OCI-LY7 (cell line): ENCODE measurements around the gene LSM4. TPM values are rescaled to one million over a fixed set of nuclear protein-coding genes. Genes with fewer than 3 reads are reported as not detected.
"Not testable (repeated sequence)": the region's sequence is repeated elsewhere in the genome, so short reads cannot be mapped to it uniquely, and the experiment has no call there.

Source experiments
- BruUV-seq: library from RNA; stranded (reverse); fragments of 400-500 nt; replicated peaks from 2 replicates; lab custom pipeline; 2021; lab: Mats Ljungman, UMichigan
- CTCF ChIA-PET: fragments of 300-600 bp; sonication (Branson Sonifier 250); formaldehyde crosslinking; loops from one replicate; lab custom pipeline; 2022; ENCODE audit warnings: antibody characterized with exemption; ENCODE audit not compliant: unreplicated experiment; lab: Charles Lee
- POLR2A ChIA-PET: fragments of 300-600 bp; sonication (Branson Sonifier 250); formaldehyde crosslinking; loops from one replicate; lab custom pipeline; 2022; ENCODE audit warnings: antibody characterized with exemption; lab: Charles Lee
- DNase-seq: peaks from one replicate; pipeline ENCODE4 v3.0.0-alpha.2; 2015; ENCODE audit warnings: low spot score
- H2AFZ ChIP-seq: fragments of 200-600 bp; sonication (generic), shearing (Covaris generic); 2 replicates; pipeline ENCODE4 v1.6.1; 2014; ENCODE audit warnings: mild to moderate bottlenecking, antibody characterized with exemption, low read length, moderate library complexity
- H3K27ac ChIP-seq: fragments of 200-600 bp; sonication (generic); 2 replicates; pipeline ENCODE4 v1.5.1; 2014; ENCODE audit warnings: mixed run types, low read depth, mild to moderate bottlenecking, moderate library complexity, low read length, inconsistent platforms; ENCODE audit not compliant: poor library complexity, severe bottlenecking
- H3K36me3 ChIP-seq: fragments of 200-600 bp; sonication (generic); 2 replicates; pipeline ENCODE4 v1.6.1; 2014; ENCODE audit warnings: mild to moderate bottlenecking, antibody characterized with exemption, low read length, moderate library complexity, mixed read lengths; ENCODE audit not compliant: insufficient read depth
- H3K4me1 ChIP-seq: fragments of 200-600 bp; sonication (generic); 2 replicates; pipeline ENCODE4 v1.5.1; 2014; ENCODE audit warnings: mild to moderate bottlenecking, low read length; ENCODE audit not compliant: insufficient read depth, poor library complexity, severe bottlenecking
- H3K4me2 ChIP-seq: fragments of 200-600 bp; sonication (generic); 2 replicates; pipeline ENCODE4 v1.6.1; 2014; ENCODE audit warnings: mild to moderate bottlenecking, low read length
- H3K4me3 ChIP-seq: fragments of 200-600 bp; sonication (generic); 2 replicates; pipeline ENCODE4 v1.5.1; 2014; ENCODE audit warnings: mild to moderate bottlenecking, low read depth, low read length; ENCODE audit not compliant: poor library complexity, severe bottlenecking
- H3K79me2 ChIP-seq: fragments of 200-600 bp; sonication (generic); 2 replicates; pipeline ENCODE4 v1.6.1; 2016; ENCODE audit warnings: low read depth, mild to moderate bottlenecking, low read length, moderate library complexity, mixed read lengths; ENCODE audit not compliant: insufficient read depth
- H3K9me2 ChIP-seq: fragments of 200-600 bp; sonication (generic); 2 replicates; pipeline ENCODE4 v1.6.1; 2016; ENCODE audit warnings: mild to moderate bottlenecking, low read length, mixed read lengths; ENCODE audit not compliant: insufficient read depth
- H3K9me3 ChIP-seq: fragments of 200-600 bp; sonication (generic); 2 replicates; pipeline ENCODE4 v1.6.1; 2014; ENCODE audit warnings: mild to moderate bottlenecking, mixed run types, low read length, mixed read lengths
- H4K20me1 ChIP-seq: fragments of 200-600 bp; sonication (generic); 2 replicates; pipeline ENCODE4 v1.6.1; 2014; ENCODE audit warnings: mild to moderate bottlenecking, antibody characterized with exemption, low read length, moderate library complexity, mixed read lengths; ENCODE audit not compliant: insufficient read depth
- EZH2phosphoT487 ChIP-seq: fragments of 200-600 bp; sonication (generic); IDR thresholded peaks from 2 replicates; pipeline ENCODE4 v1.6.1; 2018; ENCODE audit warnings: low read depth, borderline replicate concordance, mild to moderate bottlenecking, mixed run types, antibody characterized with exemption, low read length, moderate library complexity, mixed read lengths
- intact Hi-C: fragments of 100-400 bp; cut with micrococcal nuclease; formaldehyde crosslinking; loops from one replicate; pipeline ENCODE4 v1.10.0; 2022; ENCODE audit not compliant: unreplicated experiment
- total RNA-seq, 2 experiments: library from RNA; depleted of rRNA in 1 of 2; stranded (reverse); fragments of >200 nt in 1 of 2; shearing (Covaris generic) in 1 of 2; gene quantifications; 2 replicates each; pipeline ENCODE4 v1.2.3, GENCODE V29; 2014 to 2022
- TF ChIP-seq, protein P1 (sequence below): fragments of 200-600 bp; sonication (generic); conservative IDR thresholded peaks from 2 replicates; pipeline ENCODE4 v1.5.1; 2014; ENCODE audit warnings: mild to moderate bottlenecking, antibody characterized with exemption, low read length, moderate library complexity, mixed read lengths

The LSM4 gene
- total RNA-seq, 2 experiments from 2014 or later, result 232 to 451 TPM

DNA sequence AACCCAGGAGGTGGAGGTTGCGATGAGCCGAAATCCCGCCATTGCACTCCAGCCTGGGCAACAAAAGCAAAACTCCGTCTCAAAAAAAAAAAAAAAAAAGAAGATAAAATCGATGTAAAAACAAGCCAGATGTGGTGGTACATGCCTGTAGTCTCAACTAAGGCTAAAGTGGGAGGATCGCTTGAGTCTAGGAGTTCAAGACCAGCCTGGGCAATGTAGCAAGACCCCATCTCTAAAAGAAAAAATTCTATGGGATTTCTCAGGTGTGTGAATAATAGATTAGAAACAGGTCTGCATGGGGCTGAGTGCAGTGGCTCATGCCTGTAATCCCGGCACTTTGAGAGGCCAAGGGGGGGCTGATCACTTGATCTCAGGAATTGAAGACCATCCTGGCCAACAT lies 28.7 kb upstream of the LSM4 start:
- Histone ChIP-seq H3K4me2 (no peak overlapping the region), H3K4me3 (no peak overlapping the region), H3K79me2 (no peaks in the 10 kb centered on the region), H3K9me3 (no peaks in the 10 kb centered on the region), H2AFZ (no peak overlapping the region), H3K27ac (no peak overlapping the region), H3K36me3 (peaks cover 15% of the 10 kb centered on the region), H4K20me1 (no peaks in the 10 kb centered on the region), H3K4me1 (no peaks in the 10 kb centered on the region), H3K9me2 (no peaks in the 10 kb centered on the region)
- CTCF ChIA-PET, result no interaction called here
- intact Hi-C loops, result no loop called here
- BruUV-seq, result no TSS peak
- TF ChIP-seq, protein P1, sequence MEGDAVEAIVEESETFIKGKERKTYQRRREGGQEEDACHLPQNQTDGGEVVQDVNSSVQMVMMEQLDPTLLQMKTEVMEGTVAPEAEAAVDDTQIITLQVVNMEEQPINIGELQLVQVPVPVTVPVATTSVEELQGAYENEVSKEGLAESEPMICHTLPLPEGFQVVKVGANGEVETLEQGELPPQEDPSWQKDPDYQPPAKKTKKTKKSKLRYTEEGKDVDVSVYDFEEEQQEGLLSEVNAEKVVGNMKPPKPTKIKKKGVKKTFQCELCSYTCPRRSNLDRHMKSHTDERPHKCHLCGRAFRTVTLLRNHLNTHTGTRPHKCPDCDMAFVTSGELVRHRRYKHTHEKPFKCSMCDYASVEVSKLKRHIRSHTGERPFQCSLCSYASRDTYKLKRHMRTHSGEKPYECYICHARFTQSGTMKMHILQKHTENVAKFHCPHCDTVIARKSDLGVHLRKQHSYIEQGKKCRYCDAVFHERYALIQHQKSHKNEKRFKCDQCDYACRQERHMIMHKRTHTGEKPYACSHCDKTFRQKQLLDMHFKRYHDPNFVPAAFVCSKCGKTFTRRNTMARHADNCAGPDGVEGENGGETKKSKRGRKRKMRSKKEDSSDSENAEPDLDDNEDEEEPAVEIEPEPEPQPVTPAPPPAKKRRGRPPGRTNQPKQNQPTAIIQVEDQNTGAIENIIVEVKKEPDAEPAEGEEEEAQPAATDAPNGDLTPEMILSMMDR, result no peak
- POLR2A ChIA-PET, result interaction anchor here (0.7 kb wide), 1 partner anchor 131 kb away, joined by 3 read pairs; no protein-coding TSS in a partner anchor
- DNase-seq, result no peak

DNA sequence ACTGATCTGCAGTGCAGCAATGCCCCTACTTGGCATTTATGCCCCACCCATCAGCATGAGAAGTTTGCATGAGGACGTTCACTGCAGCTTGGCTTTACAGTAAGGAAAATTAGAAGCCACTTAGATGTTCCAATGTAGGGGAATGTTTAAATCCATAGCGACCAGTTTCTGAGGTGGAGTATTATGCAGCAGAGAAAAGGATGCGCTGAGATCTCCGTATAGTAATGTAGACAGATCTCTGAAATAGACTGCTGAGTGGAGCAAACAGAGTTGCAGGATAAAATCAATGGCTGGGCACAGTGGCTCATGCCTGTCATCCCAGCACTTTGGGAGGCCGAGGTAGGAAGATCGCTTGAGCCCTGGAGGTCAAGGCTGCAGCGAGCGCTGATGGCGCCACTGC lies 27.6 kb upstream of the LSM4 start:
- CTCF ChIA-PET, result no interaction called here
- Histone ChIP-seq H4K20me1 (no peaks in the 10 kb centered on the region), H3K9me2 (no peaks in the 10 kb centered on the region), H2AFZ (no peak overlapping the region), H3K9me3 (no peaks in the 10 kb centered on the region), H3K79me2 (no peaks in the 10 kb centered on the region), H3K36me3 (0 out of 2 replicates have a peak, but pooled peaks cover 7% of the 10 kb centered on the region), H3K4me3 (no peak overlapping the region), H3K4me1 (no peaks in the 10 kb centered on the region), H3K27ac (no peak overlapping the region), H3K4me2 (no peak overlapping the region)
- DNase-seq, result no peak
- TSS peak; percentile 62 for BruUV-seq
- POLR2A ChIA-PET, result no interaction called here
- TF ChIP-seq EZH2phosphoT487, result no peak
- TF ChIP-seq, protein P1, result no peak
- intact Hi-C loops, result no loop called here

DNA sequence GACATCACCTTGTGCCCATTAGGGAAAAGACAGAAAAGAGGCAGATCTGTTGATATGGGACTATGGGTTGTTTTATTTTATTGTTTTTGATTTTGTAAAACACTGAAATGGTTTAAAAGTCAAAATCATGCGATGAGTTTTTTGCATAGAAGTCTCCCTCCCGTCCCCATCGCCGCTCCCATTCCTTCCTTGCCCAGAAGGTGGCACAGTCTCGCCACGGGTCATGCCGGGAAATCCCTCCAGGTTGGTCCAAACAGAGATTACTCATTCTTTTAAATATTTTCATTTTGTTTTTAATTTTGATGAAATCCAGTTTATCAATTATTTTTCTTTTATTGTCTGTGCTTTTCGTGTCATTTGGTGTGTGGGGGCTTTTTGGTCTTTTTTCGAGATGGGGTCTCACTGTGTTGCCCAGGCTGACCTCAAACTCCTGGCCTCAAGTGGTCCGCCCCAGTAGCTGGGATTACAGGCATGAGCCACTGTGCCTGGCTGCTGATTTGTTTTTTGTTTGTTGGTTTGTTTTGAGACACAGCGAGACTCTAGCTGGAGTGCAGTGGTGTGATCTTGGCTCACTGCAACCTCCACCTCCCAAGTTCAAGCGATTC lies 26.8 kb upstream of the LSM4 start:
- Histone ChIP-seq H2AFZ (no peak overlapping the region), H4K20me1 (no peaks in the 10 kb centered on the region), H3K79me2 (no peaks in the 10 kb centered on the region), H3K9me2 (no peaks in the 10 kb centered on the region), H3K9me3 (no peaks in the 10 kb centered on the region), H3K4me2 (no peak overlapping the region), H3K27ac (no peak overlapping the region), H3K4me1 (no peaks in the 10 kb centered on the region), H3K4me3 (no peak overlapping the region), H3K36me3 (0 out of 2 replicates have a peak, but pooled peaks cover 7% of the 10 kb centered on the region)
- intact Hi-C loops, result loop anchor here (2.0 kb wide), 1 partner anchor 53 kb away; no protein-coding TSS in a partner anchor
- CTCF ChIA-PET, result no interaction called here
- peak; percentile 40 for DNase-seq
- POLR2A ChIA-PET, result interaction anchor here (1.1 kb wide), 1 partner anchor 10 kb away, joined by 7 read pairs; no protein-coding TSS in a partner anchor
- no TSS peak for BruUV-seq
- TF ChIP-seq EZH2phosphoT487, result no peak
- TF ChIP-seq, protein P1, result peak; percentile 82

DNA sequence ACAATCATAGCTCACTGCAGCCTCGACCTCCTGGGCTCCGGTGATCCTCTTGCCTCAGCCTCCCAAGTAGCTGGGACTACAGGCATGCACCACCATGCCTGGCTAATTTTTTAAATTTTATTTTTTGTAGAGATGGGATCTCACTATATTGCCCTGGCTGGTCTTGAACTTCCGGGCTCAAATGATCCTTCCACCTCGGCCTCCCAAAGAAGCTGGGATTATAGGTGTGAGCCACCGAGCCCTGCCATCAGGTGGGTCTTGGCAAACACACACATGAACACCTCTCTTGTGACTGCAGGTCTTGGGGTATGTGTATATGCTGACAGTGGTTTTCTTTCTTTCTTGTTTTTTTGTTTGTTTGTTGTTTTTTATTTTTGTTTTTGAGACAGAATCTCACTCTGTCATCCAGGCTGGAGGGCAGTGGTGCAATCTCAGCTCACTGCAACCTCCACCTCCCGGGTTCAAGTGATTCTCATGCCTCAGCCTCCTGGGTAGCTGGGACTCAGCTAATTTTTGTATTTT lies 26.0 kb upstream of the LSM4 start:
- intact Hi-C loops, result loop anchor here (2.0 kb wide), 1 partner anchor 54 kb away; no protein-coding TSS in a partner anchor
- H3K79me2 ChIP-seq, H3K36me3 ChIP-seq, DNase-seq, H3K4me3 ChIP-seq, H3K9me3 ChIP-seq, H3K4me2 ChIP-seq, H3K27ac ChIP-seq, H4K20me1 ChIP-seq, H3K9me2 ChIP-seq, H3K4me1 ChIP-seq, H2AFZ ChIP-seq, CTCF ChIA-PET, BruUV-seq: not testable (repeated sequence)
- POLR2A ChIA-PET, result interaction anchor here (1.1 kb wide), 1 partner anchor 11 kb away, joined by 7 read pairs; no protein-coding TSS in a partner anchor
